Neuronal stem cell (in vitro differentiated cells): Measurements from ENCODE around the gene CD40.

Experiments used
- DNase-seq: peaks from one replicate; pipeline ENCODE4 v3.0.0-alpha.2; 2013; ENCODE audit warnings: low spot score
- H2AFZ ChIP-seq: one replicate; pipeline ENCODE4 v1.6.1; 2013; ENCODE audit warnings: mild to moderate bottlenecking, low read length, inconsistent platforms
- H2AK5ac ChIP-seq: 2 replicates; pipeline ENCODE4 v1.6.1; 2013; ENCODE audit warnings: low read depth, mild to moderate bottlenecking, inconsistent platforms, low read length, moderate library complexity, mixed read lengths
- H2BK120ac ChIP-seq: 2 replicates; pipeline ENCODE4 v1.6.1; 2013; ENCODE audit warnings: low read depth, mild to moderate bottlenecking, inconsistent platforms, low read length, moderate library complexity, mixed read lengths
- H2BK12ac ChIP-seq: one replicate; pipeline ENCODE4 v1.6.1; 2013; ENCODE audit warnings: low read length, inconsistent platforms
- H2BK15ac ChIP-seq: 2 replicates; pipeline ENCODE4 v1.6.1; 2013; ENCODE audit warnings: mild to moderate bottlenecking, low read length, inconsistent platforms, mixed read lengths
- H2BK5ac ChIP-seq: one replicate; pipeline ENCODE4 v1.6.1; 2013; ENCODE audit warnings: inconsistent platforms, mild to moderate bottlenecking, low read length, moderate library complexity
- H3K14ac ChIP-seq: one replicate; pipeline ENCODE4 v1.6.1; 2013; ENCODE audit warnings: low read length, inconsistent platforms
- H3K18ac ChIP-seq: 2 replicates; pipeline ENCODE4 v1.6.1; 2013; ENCODE audit warnings: low read length, inconsistent platforms
- H3K23ac ChIP-seq: 2 replicates; pipeline ENCODE4 v1.6.1; 2013; ENCODE audit warnings: low read depth, mild to moderate bottlenecking, mixed read lengths, low read length, inconsistent platforms; ENCODE audit not compliant: poor library complexity
- H3K27ac ChIP-seq: replicated peaks from 3 replicates; pipeline ENCODE4 v1.5.1; 2013; ENCODE audit warnings: low read length, inconsistent platforms
- H3K27me3 ChIP-seq, 3 experiments: 2 replicates each; pipeline ENCODE4 v1.6.1; 2013; ENCODE audit warnings: low read length in 3 of 3, mild to moderate bottlenecking in 2 of 3, inconsistent platforms in 1 of 3, low read depth in 1 of 3, mixed read lengths in 1 of 3, moderate library complexity in 1 of 3; ENCODE audit not compliant: control insufficient read depth in 3 of 3, insufficient read depth in 3 of 3
- H3K36me3 ChIP-seq, 2 donors: replicated peaks in 1 of 2; 2 replicates each; pipeline ENCODE4 v1.6.1; 2013; ENCODE audit warnings: low read length in 2 of 2; ENCODE audit not compliant: control insufficient read depth in 2 of 2, insufficient read depth in 2 of 2
- H3K4ac ChIP-seq: 2 replicates; pipeline ENCODE4 v1.6.1; 2013; ENCODE audit warnings: inconsistent platforms, mild to moderate bottlenecking, low read length, moderate library complexity
- H3K4me1 ChIP-seq, 2 donors: 1 replicate in 1 of 2; 2 replicates in 1 of 2; pipeline ENCODE4 v1.6.1; 2013; ENCODE audit warnings: low read length in 2 of 2, low read depth in 1 of 2; ENCODE audit not compliant: control insufficient read depth in 2 of 2, insufficient read depth in 1 of 2
- H3K4me2 ChIP-seq: one replicate; pipeline ENCODE4 v1.6.1; 2013; ENCODE audit warnings: mild to moderate bottlenecking, low read length, inconsistent platforms; ENCODE audit not compliant: insufficient read depth, poor library complexity, severe bottlenecking
- H3K4me3 ChIP-seq, 2 donors: 2 replicates each; pipeline ENCODE4 v1.5.1; 2013; ENCODE audit warnings: low read length in 2 of 2, mild to moderate bottlenecking in 2 of 2, inconsistent platforms in 1 of 2, moderate library complexity in 1 of 2
- H3K79me1 ChIP-seq: one replicate; pipeline ENCODE4 v1.6.1; 2013; ENCODE audit warnings: low read depth, mild to moderate bottlenecking, inconsistent platforms, low read length, moderate library complexity
- H3K9ac ChIP-seq: one replicate; pipeline ENCODE4 v1.6.1; 2013; ENCODE audit warnings: mild to moderate bottlenecking, low read depth, low read length, inconsistent platforms; ENCODE audit not compliant: poor library complexity
- H3K9me3 ChIP-seq, 2 donors: replicated peaks in 1 of 2; 2 replicates each; pipeline versions ENCODE3 to v1.6.1; 2013; ENCODE audit warnings: low read length in 2 of 2, mild to moderate bottlenecking in 2 of 2, inconsistent platforms in 1 of 2, low read depth in 1 of 2, mixed read lengths in 1 of 2, moderate library complexity in 1 of 2; ENCODE audit not compliant: control insufficient read depth in 2 of 2, insufficient read depth in 1 of 2
- H4K8ac ChIP-seq: one replicate; pipeline ENCODE4 v1.6.1; 2013; ENCODE audit warnings: low read depth, mild to moderate bottlenecking, inconsistent platforms, low read length, moderate library complexity
- H4K91ac ChIP-seq: one replicate; pipeline ENCODE4 v1.6.1; 2013; ENCODE audit warnings: low read length, low read depth, mild to moderate bottlenecking, inconsistent platforms; ENCODE audit not compliant: poor library complexity
- WGBS, 2 donors: extraction: QIAGEN DNeasy Blood & Tissue Kit; methylation state at CpG; one replicate each; pipeline ENCODE4 v1.1.7; 2013; ENCODE audit warnings: missing lambda C conversion rate in 2 of 2, mixed read lengths in 1 of 2; ENCODE audit not compliant: insufficient read length in 2 of 2, insufficient replicate concordance in 1 of 2; ENCODE audit errors: extremely low coverage in 2 of 2; 5-methylcytosine and 5-hydroxymethylcytosine counted together

The CD40 gene

GRCh38 chr20:46112430-46113112, 5.5 kb upstream of the CD40 start:
- H3K4me3 ChIP-seq, result no peak overlapping the region
- no peak overlapping the region for H3K14ac ChIP-seq
- DNase-seq, result no peak
- H3K9me3 ChIP-seq, result no peaks in the 10 kb centered on the region
- H2BK120ac ChIP-seq, result no peak overlapping the region
- no peak overlapping the region for H3K23ac ChIP-seq
- WGBS, 2 donors, result no CpG with 5 or more reads among the region's 10 CpGs
- peaks cover 0 to 1% of the 10 kb centered on the region in 2 donors for H3K4me1 ChIP-seq
- H2BK5ac ChIP-seq, result no peak overlapping the region
- no peak overlapping the region for H2BK12ac ChIP-seq
- H2AK5ac ChIP-seq, result no peak overlapping the region
- peaks cover 0 to 56% (median 5%) of the 10 kb centered on the region in 3 experiments for H3K27me3 ChIP-seq
- H3K4ac ChIP-seq, result no peak overlapping the region
- H2AFZ ChIP-seq, result no peak overlapping the region
- no peak overlapping the region for H3K27ac ChIP-seq
- H4K91ac ChIP-seq, result no peak overlapping the region
- H4K8ac ChIP-seq, result no peak overlapping the region
- no peaks in the 10 kb centered on the region for H3K36me3 ChIP-seq
- H3K4me2 ChIP-seq, result no peak overlapping the region
- no peak overlapping the region for H2BK15ac ChIP-seq
- no peak overlapping the region for H3K18ac ChIP-seq
- H3K9ac ChIP-seq, result no peak overlapping the region
- H3K79me1 ChIP-seq, result no peaks in the 10 kb centered on the region

GRCh38 chr20:46113113-46113470, 5.0 kb upstream of the CD40 start:
- no peak overlapping the region for H4K91ac ChIP-seq
- H2AFZ ChIP-seq, result no peak overlapping the region
- H3K27ac ChIP-seq, result no peak overlapping the region
- H3K23ac ChIP-seq, result no peak overlapping the region
- no peak overlapping the region for H3K14ac ChIP-seq
- no peak overlapping the region for H2AK5ac ChIP-seq
- no peak overlapping the region for H3K18ac ChIP-seq
- H3K4me1 ChIP-seq, result peaks cover 0 to 3% of the 10 kb centered on the region in 2 donors
- no peak overlapping the region for H2BK15ac ChIP-seq
- no peak overlapping the region for H2BK12ac ChIP-seq
- H3K4me3 ChIP-seq, result no peak overlapping the region
- no peak overlapping the region for H3K4me2 ChIP-seq
- H3K4ac ChIP-seq, result no peak overlapping the region
- DNase-seq, result no peak
- no CpG with 5 or more reads among the region's 3 CpGs for WGBS, 2 donors
- H4K8ac ChIP-seq, result no peak overlapping the region
- H3K79me1 ChIP-seq, result no peaks in the 10 kb centered on the region
- H2BK5ac ChIP-seq, result no peak overlapping the region
- no peaks in the 10 kb centered on the region for H3K36me3 ChIP-seq
- H3K27me3 ChIP-seq, result peaks cover 0 to 62% (median 5%) of the 10 kb centered on the region in 3 experiments
- no peaks in the 10 kb centered on the region for H3K9me3 ChIP-seq
- no peak overlapping the region for H2BK120ac ChIP-seq
- no peak overlapping the region for H3K9ac ChIP-seq

- H3K4ac ChIP-seq, result no peak overlapping the region
- DNase-seq, result no peak
- H3K27ac ChIP-seq, result no peak overlapping the region
- H3K9me3 ChIP-seq, result no peaks in the 10 kb centered on the region
- no peak overlapping the region for H4K8ac ChIP-seq
- no peaks in the 10 kb centered on the region for H3K36me3 ChIP-seq
- H2BK15ac ChIP-seq, result no peak overlapping the region
- H2AK5ac ChIP-seq, result no peak overlapping the region
- H3K14ac ChIP-seq, result no peak overlapping the region
- H3K18ac ChIP-seq, result no peak overlapping the region
- H3K4me3 ChIP-seq, result no peak overlapping the region
- H2BK5ac ChIP-seq, result no peak overlapping the region
- no peak overlapping the region for H3K9ac ChIP-seq
- no peak overlapping the region for H3K23ac ChIP-seq
- no peak overlapping the region for H3K4me2 ChIP-seq
- peaks cover 0 to 3% of the 10 kb centered on the region in 2 donors for H3K4me1 ChIP-seq
- peaks cover 0 to 63% (median 4%) of the 10 kb centered on the region in 3 experiments for H3K27me3 ChIP-seq
- H4K91ac ChIP-seq, result no peak overlapping the region
- no peak overlapping the region for H2BK120ac ChIP-seq
- no peak overlapping the region for H2BK12ac ChIP-seq
- H2AFZ ChIP-seq, result no peak overlapping the region
- no CpG with 5 or more reads among the region's 2 CpGs for WGBS, 2 donors
- no peaks in the 10 kb centered on the region for H3K79me1 ChIP-seq
These were observed 3.7 kb upstream of the CD40 start for GRCh38 chr20:46114449-46114848.

- Histone ChIP-seq H2AFZ (peak overlapping the region; percentile 77), H2BK12ac (no peak overlapping the region), H3K23ac (no peak overlapping the region), H2BK5ac (no peak overlapping the region), H4K8ac (no peak overlapping the region), H3K4me3 (peak overlapping the region; percentile 24 to 77), H3K27me3 (peaks cover 0 to 51% (median 2%) of the 10 kb centered on the region in 3 experiments), H3K14ac (no peak overlapping the region), H3K18ac (no peak overlapping the region), H2BK120ac (no peak overlapping the region), H2BK15ac (no peak overlapping the region), H3K9ac (no peak overlapping the region), H3K4ac (no peak overlapping the region), H3K4me1 (peaks cover 0 to 3% of the 10 kb centered on the region in 2 donors), H3K79me1 (no peaks in the 10 kb centered on the region), H3K9me3 (no peaks in the 10 kb centered on the region), H3K4me2 (peak overlapping the region; percentile 51), H4K91ac (no peak overlapping the region), H3K27ac (no peak overlapping the region), H2AK5ac (no peak overlapping the region), H3K36me3 (peaks cover 0 to 1% of the 10 kb centered on the region in 2 donors)
- no peak for DNase-seq
- no CpG with 5 or more reads among the region's 15 CpGs for WGBS, 2 donors
These were observed 437 bp downstream of the CD40 start for GRCh38 chr20:46118481-46119020.
